GM21367 (cell line): ENCODE results near the gene SYT15.
A peak's percentile ranks its signal among the peaks of the same experiment; 100 is the strongest.
"Not testable (repeated sequence)": the region's sequence is repeated elsewhere in the genome, so short reads cannot be mapped to it uniquely, and the experiment has no call there.

ENCODE experiments used
- ATAC-seq: cut with Tn5 transposase; IDR thresholded peaks from one replicate; pipeline ENCODE4 v1.9.1; 2021; ENCODE audit not compliant: unreplicated experiment

SYT15 gene

GRCh38 chr10:46588221-46588620, 9.3 kb downstream of the SYT15 start:
- ATAC-seq, result not testable (repeated sequence)

GRCh38 chr10:46589589-46589988, 10.7 kb downstream of the SYT15 start:
- ATAC-seq, result not testable (repeated sequence)

GRCh38 chr10:46591053-46591452, 12.1 kb downstream of the SYT15 start:
- ATAC-seq, result not testable (repeated sequence)

- ATAC-seq, result not testable (repeated sequence)
These were observed 14.4 kb downstream of the SYT15 start for GRCh38 chr10:46593307-46593706.

- not testable (repeated sequence) for ATAC-seq
These were observed 15.6 kb downstream of the SYT15 start for GRCh38 chr10:46594453-46595063.

GRCh38 chr10:46596570-46596969, 17.6 kb downstream of the SYT15 start:
- not testable (repeated sequence) for ATAC-seq

GRCh38 chr10:46597616-46598246, 18.8 kb downstream of the SYT15 start:
- peak; percentile 78 for ATAC-seq

- peak; percentile 42 for ATAC-seq
These were observed 21.6 kb downstream of the SYT15 start for GRCh38 chr10:46600516-46600915.

GRCh38 chr10:46615540-46615939, 36.6 kb downstream of the SYT15 start:
- not testable (repeated sequence) for ATAC-seq

GRCh38 chr10:46616227-46616626, 37.3 kb downstream of the SYT15 start:
- ATAC-seq, result not testable (repeated sequence)

- not testable (repeated sequence) for ATAC-seq
These were observed 38.2 kb downstream of the SYT15 start for GRCh38 chr10:46617134-46617533.

GRCh38 chr10:46617913-46618312, 39.0 kb downstream of the SYT15 start:
- not testable (repeated sequence) for ATAC-seq

GRCh38 chr10:46623899-46624654, 45.1 kb downstream of the SYT15 start:
- ATAC-seq, result not testable (repeated sequence)

GRCh38 chr10:46629805-46630204, 50.9 kb downstream of the SYT15 start:
- ATAC-seq, result not testable (repeated sequence)

GRCh38 chr10:46630816-46631215, 51.9 kb downstream of the SYT15 start:
- ATAC-seq, result not testable (repeated sequence)

- not testable (repeated sequence) for ATAC-seq
These were observed 52.8 kb downstream of the SYT15 start for GRCh38 chr10:46631683-46632082.

GRCh38 chr10:46634698-46635097, 55.8 kb downstream of the SYT15 start:
- not testable (repeated sequence) for ATAC-seq

- ATAC-seq, result peak; percentile 68
These were observed 56.5 kb downstream of the SYT15 start for GRCh38 chr10:46635364-46635959.

GRCh38 chr10:46640005-46640404, 61.1 kb downstream of the SYT15 start:
- not testable (repeated sequence) for ATAC-seq
